Neuron (in vitro differentiated cells): ENCODE results near the gene ALG8.
A peak's percentile ranks its signal among the peaks of the same experiment; 100 is the strongest.
"Not testable (repeated sequence)": the region's sequence is repeated elsewhere in the genome, so short reads cannot be mapped to it uniquely, and the experiment has no call there.

Experiments used
- H2AFZ ChIP-seq: one replicate; pipeline ENCODE4 v1.6.1; 2013; ENCODE audit warnings: low read depth, mild to moderate bottlenecking, inconsistent platforms, low read length, moderate library complexity
- H3K27me3 ChIP-seq: one replicate; pipeline ENCODE4 v1.6.1; 2013; ENCODE audit warnings: low read length; ENCODE audit not compliant: insufficient read depth
- H3K36me3 ChIP-seq: one replicate; pipeline ENCODE4 v1.6.1; 2013; ENCODE audit warnings: low read length; ENCODE audit not compliant: insufficient read depth
- H3K4me1 ChIP-seq: one replicate; pipeline ENCODE4 v1.6.1; 2013; ENCODE audit warnings: low read length; ENCODE audit not compliant: insufficient read depth
- H3K4me3 ChIP-seq: 2 replicates; pipeline ENCODE4 v1.5.1; 2013; ENCODE audit warnings: mild to moderate bottlenecking, low read length, moderate library complexity
- H3K9me3 ChIP-seq: one replicate; pipeline ENCODE4 v1.6.1; 2013; ENCODE audit warnings: low read length

ALG8 gene

DNA sequence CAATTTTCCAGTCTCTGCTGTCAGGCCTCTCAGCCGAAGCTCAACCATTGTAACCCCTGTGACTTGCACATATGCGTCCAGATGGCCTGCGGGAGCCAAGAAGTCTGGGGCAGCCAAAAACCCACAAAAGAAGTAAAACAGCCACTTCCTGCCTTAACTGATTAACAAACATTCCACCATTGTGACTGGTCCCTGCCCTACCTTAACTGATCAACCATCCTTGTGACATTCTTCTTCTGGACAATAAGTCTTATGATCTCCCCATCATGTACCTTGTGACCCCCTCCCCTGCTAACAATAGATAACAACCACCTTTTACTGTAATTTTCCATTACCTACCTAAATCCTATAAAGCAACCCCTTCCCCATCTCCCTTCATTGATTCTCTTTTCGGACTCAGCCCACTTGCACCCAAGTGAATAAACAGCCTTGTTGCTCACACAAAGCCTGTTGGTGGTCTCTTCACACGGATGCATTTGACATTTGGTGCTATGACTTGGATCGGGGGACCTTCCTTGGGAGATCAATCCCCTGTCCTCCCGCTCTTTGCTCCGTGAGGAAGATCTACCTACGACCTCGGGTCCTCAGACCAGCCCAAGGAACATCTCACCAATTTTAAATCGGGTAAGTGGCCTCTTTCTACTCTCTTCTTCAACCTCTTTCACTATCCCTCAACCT lies 58.5 kb downstream of the ALG8 start:
- H3K27me3 ChIP-seq: no peaks in the 10 kb centered on the region
- no peak overlapping the region for H3K4me3 ChIP-seq
- H2AFZ ChIP-seq: no peak overlapping the region
- H3K4me1 ChIP-seq: peaks cover 25% of the 10 kb centered on the region
- H3K9me3 ChIP-seq: no peaks in the 10 kb centered on the region
- peaks cover 15% of the 10 kb centered on the region for H3K36me3 ChIP-seq

DNA sequence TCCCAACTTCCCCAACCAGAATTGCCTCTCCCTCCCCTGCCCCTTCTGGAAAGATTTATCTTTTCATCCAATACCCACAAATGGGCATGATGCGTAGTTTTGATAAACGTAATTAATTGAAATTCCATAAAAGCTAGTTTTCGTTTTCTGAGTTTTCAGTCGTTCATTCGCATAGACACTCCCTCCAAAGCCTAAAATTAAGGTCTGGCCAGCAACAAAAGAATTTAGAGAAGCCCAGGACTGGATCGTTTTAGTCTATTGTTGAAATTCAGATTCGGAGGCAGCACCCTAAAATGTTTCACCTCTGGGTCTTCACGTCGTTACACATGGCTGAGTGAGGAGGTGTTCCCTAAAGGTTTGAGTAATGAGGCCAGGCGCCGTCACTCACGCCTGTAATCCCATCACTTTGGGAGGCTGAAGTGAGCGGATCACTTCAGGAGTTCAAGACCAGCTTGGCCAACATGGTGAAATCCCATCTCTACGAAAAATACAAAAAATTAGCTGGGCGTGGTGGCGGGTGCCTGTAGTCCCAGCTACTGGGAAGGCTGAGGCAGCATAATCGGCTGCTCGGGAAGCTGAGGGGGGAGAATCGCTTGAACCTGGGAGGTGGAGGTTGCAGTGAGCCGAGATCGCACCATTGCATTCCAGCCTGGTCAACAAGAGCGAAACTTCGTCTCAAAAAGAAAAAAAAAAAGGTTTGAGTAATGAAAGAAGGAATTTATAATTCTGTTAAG lies 59.2 kb downstream of the ALG8 start:
- peaks cover 17% of the 10 kb centered on the region for H3K36me3 ChIP-seq
- H3K27me3 ChIP-seq: no peaks in the 10 kb centered on the region
- peak overlapping the region; percentile 92 for H2AFZ ChIP-seq
- H3K4me1 ChIP-seq: peaks cover 25% of the 10 kb centered on the region
- no peaks in the 10 kb centered on the region for H3K9me3 ChIP-seq
- peak overlapping the region; percentile 93 for H3K4me3 ChIP-seq

DNA sequence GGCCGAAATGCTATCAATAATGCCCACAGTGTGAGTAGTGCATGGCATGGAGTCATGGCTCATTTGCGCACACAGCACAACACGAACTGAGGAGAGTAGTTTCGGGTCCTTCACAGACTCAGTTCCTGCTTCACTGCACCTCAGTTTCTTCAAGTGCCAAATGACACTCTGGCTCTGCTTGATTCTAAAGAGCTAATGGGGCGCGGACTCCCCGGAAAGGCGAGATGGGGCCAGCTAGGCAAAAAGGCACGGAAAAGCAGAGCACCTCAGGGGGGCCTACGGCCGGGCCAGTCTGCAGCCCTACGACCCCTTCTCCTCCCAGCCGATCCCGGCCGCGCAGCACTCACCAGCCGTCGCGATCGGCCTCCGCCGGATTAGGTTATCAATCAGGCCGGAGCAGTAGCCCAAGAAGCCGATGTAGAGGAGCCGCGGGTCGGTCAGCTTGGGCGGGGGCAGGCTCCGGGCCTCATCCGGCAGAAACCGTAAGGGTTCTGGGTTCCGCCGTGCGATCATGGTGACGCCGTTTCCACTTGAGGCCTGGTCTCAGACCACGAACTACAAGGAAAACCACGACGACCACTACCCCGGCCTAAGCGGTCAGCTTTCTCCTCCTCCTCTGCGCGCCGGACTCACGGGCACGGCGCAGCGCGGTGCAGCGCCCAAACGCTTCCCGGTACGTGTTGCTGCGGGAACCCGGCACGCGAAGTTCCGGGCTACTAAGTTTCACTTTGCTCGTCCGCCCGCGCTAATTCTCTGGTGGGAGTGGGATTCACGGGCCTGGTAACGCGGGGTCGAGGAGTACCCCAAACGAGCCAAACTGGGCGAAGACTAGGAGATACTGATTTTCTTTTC lies 60.0 kb downstream of the ALG8 start, which contains the start of gene NDUFC2:
Gene NDUFC2 (minus strand): TSS at position 631 of the 852 bp plus-strand sequence. CDS start 118 bp downstream, at position 513.
- Histone ChIP-seq H3K27me3 (no peaks in the 10 kb centered on the region), H3K4me1 (peaks cover 25% of the 10 kb centered on the region), H3K9me3 (no peaks in the 10 kb centered on the region), H3K36me3 (peaks cover 17% of the 10 kb centered on the region), H3K4me3 (peak within 1 kb of the TSS; percentile 93), H2AFZ (peak within 1 kb of the TSS; percentile 92)

DNA sequence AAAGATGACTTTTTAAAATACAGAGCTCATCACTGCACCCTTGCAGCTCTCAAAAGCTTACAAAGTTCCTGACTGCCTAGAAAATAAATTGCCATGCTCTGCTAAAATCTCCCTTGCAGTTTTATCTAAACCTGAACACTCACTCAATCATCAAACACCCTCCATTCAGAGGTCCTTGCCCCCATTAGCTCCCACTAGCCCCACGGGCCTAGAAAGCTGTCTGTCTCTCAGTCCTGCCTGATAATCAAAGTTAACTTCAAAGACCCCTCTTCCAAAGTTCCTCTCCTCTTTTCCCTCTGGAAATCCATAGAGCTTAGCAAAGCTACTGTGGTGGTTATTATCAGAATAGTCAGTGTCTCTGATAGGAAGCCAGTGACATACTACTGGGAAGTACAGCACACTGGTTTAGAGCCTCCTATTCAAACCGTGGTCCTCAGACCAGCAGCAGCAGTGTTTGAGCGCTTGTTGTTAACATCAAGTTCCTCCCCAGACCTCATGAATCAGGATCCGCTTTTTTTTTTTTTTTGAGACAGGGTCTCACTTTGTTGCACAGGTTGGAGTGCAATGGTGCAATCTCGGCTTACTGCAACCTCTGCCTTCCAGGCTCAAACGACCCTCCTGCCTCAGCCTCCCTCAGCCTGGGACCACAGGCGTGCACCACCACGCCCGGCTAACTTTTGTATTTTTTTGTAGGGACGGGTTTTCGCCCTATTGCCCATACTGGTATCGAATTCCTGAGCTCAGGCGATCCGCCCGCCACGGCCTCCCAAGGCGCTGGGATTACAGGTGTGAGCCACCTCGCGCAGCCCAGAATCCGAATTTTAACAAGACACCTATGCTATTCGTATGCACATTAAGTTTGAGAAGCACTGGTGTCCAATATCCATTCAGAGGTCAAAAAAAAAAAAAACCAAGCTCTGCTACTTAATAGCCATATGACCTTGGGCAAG lies 60.9 kb downstream of the ALG8 start:
- no peaks in the 10 kb centered on the region for H3K27me3 ChIP-seq
- H3K4me1 ChIP-seq: peaks cover 25% of the 10 kb centered on the region
- no peak overlapping the region for H2AFZ ChIP-seq
- peaks cover 17% of the 10 kb centered on the region for H3K36me3 ChIP-seq
- peak overlapping the region; percentile 93 for H3K4me3 ChIP-seq
- no peaks in the 10 kb centered on the region for H3K9me3 ChIP-seq

DNA sequence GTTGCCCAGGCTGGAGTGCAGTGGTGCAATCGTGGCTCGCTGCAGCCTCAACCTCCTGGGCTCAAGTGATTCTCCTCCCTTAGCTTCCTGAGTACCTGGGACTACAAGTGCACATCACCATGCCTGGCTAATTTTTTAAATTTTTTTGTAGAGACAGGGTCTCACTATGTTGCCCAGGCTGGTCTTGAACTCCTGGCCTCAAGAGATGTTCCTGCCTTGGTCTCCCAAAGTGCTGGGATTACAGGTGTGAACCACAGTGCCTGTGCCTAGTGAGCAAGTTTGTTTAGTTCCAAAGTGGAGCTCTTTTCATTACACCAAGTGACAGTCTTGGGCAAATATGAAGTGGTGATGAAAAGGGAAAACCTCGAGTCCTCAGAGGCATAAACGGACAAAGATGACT lies 61.8 kb downstream of the ALG8 start:
- H2AFZ ChIP-seq, H3K27me3 ChIP-seq, H3K9me3 ChIP-seq: not testable (repeated sequence)
- H3K4me1 ChIP-seq: peaks cover 18% of the 10 kb centered on the region
- H3K36me3 ChIP-seq: peaks cover 22% of the 10 kb centered on the region
- peak overlapping the region; percentile 93 for H3K4me3 ChIP-seq

DNA sequence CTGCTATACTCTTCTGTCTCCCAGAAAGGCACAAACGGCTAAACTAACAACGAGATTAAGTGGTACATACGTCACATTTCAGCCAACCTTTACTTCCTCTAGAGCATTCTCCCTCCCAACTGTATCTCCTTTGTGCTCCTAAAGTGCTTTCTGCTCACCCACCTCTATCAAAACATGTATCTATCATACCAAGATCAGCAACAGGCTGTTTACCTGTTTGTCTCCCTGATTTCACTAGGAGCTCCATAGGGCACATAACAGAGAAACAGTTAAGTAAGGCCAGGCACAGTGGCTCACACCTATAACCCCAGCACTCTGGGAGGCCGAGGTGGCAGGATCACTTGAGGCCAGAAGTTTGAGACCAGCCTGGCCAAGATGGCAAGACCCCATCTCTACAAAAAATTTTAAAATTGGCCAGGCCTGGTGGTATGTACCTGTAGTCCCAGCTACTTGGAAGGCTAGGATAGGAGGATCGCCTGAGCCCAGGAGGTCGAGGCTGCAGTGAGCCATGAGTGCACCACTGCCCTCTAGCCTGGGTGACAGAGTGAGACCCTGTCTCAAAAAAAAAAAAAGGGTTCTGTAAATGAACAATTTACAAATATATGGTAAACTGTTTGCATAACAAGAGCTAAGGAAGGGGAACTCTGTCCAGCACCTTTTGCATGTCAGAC lies 62.6 kb downstream of the ALG8 start:
- Histone ChIP-seq H3K27me3 (no peaks in the 10 kb centered on the region), H3K36me3 (peaks cover 27% of the 10 kb centered on the region), H2AFZ (no peak overlapping the region), H3K9me3 (no peaks in the 10 kb centered on the region), H3K4me1 (peaks cover 18% of the 10 kb centered on the region), H3K4me3 (no peak overlapping the region)

DNA sequence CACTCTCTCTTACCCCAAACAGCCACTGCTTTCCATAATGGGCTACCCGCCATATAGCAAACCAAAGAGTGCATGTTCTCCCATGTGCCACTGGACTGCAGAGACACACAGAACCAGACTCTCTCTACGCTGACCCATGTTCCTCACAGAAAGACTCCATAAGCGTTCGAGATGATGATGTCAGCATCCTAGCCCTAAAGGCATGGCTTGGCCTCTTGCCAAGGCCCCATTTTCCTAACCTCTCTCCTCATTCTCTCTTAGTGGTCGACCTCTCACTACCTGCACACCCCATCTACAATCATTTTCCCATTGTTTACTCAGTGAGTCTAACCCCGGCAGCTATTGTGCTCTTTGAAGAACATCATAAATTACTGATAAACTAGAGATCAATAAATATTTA lies 64.7 kb downstream of the ALG8 start:
- H3K36me3 ChIP-seq: peaks cover 47% of the 10 kb centered on the region
- H3K4me3 ChIP-seq: no peak overlapping the region
- no peaks in the 10 kb centered on the region for H3K27me3 ChIP-seq
- H3K4me1 ChIP-seq: peaks cover 14% of the 10 kb centered on the region
- H2AFZ ChIP-seq: no peak overlapping the region
- no peaks in the 10 kb centered on the region for H3K9me3 ChIP-seq

DNA sequence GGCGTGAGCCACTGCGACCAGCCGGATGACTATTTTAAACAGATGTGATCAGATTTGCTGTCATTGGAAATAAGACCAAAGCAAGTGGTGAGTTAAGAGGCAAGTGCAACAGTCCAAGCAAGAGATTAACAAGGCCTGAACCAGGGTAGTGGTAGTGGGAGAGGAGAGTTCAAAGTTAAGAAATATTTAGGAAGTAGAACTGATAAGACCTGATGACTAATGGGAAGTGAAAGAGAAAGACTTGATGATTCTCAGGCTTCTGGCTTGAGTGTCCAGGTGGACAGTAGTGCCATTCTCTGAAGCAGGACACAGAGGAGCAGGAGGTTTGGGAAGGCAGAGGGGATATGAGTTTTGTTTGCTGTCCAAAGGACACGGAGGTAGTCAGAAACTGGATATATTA lies 67.0 kb downstream of the ALG8 start:
- Histone ChIP-seq H3K4me3 (no peak overlapping the region), H3K4me1 (no peaks in the 10 kb centered on the region), H3K36me3 (peaks cover 58% of the 10 kb centered on the region), H3K27me3 (no peaks in the 10 kb centered on the region), H2AFZ (no peak overlapping the region), H3K9me3 (no peaks in the 10 kb centered on the region)

DNA sequence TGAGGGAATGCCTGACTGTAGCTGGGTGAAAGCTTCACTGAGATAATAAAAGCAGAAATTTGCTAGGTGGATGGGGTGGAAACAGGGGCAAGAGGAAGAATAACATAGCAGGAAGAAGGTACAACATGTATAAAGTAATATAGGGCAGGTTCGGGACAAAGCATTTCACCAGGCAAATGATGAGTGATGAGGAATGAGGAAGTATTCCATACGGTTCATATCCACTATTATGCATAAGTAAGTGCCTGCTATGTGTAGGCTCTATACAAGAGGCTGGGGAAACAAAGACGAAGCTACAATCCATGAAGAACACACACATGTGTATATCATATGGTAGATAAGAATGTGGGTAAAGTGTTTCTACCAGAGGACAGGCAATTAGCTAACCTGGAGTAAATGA lies 67.7 kb downstream of the ALG8 start:
- Histone ChIP-seq H3K27me3 (no peaks in the 10 kb centered on the region), H3K4me3 (no peak overlapping the region), H3K4me1 (no peaks in the 10 kb centered on the region), H3K36me3 (peaks cover 53% of the 10 kb centered on the region), H2AFZ (no peak overlapping the region), H3K9me3 (no peaks in the 10 kb centered on the region)

DNA sequence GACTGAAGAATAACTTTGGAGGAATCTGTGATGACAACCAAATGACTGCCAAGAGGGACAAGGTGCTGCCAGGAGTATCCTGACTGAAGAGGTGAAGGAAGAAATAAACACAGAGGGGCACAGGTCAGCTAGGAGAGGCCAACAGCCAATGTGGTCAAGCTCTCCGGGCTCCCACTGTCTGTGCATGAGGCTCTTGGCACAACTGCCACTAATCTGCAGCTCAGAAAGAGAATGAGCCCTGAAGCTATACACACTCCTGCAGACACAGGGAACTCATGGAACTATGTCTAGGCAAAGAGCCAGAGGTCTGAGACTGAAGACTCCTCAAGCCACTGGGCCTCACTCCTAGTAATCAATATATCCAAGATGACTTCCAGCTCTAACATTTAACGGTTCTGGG lies 68.8 kb downstream of the ALG8 start:
- H3K27me3 ChIP-seq: no peaks in the 10 kb centered on the region
- H3K36me3 ChIP-seq: peaks cover 48% of the 10 kb centered on the region
- no peaks in the 10 kb centered on the region for H3K9me3 ChIP-seq
- H3K4me3 ChIP-seq: no peak overlapping the region
- no peaks in the 10 kb centered on the region for H3K4me1 ChIP-seq
- H2AFZ ChIP-seq: no peak overlapping the region

DNA sequence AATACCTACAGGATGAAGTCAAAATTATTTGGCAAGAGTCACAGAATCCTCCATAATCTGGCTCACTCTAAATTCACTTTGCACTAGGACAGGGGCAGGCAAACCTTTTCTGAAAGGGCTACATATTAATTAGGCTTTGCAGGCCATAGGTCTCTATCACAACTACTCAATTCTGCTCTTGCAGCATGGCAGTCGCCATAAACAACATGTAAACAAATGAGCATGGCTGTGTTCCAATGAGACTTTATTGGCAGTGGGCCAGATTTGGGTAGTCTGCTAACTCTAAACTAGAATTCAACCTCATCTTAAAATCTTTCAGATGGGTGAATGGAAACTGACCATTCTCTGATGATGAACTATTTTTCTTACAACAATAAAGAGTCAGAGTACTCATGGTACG lies 70.0 kb downstream of the ALG8 start:
- no peaks in the 10 kb centered on the region for H3K9me3 ChIP-seq
- H3K27me3 ChIP-seq: no peaks in the 10 kb centered on the region
- H3K4me3 ChIP-seq: no peak overlapping the region
- H3K4me1 ChIP-seq: no peaks in the 10 kb centered on the region
- H3K36me3 ChIP-seq: peaks cover 48% of the 10 kb centered on the region
- H2AFZ ChIP-seq: no peak overlapping the region

DNA sequence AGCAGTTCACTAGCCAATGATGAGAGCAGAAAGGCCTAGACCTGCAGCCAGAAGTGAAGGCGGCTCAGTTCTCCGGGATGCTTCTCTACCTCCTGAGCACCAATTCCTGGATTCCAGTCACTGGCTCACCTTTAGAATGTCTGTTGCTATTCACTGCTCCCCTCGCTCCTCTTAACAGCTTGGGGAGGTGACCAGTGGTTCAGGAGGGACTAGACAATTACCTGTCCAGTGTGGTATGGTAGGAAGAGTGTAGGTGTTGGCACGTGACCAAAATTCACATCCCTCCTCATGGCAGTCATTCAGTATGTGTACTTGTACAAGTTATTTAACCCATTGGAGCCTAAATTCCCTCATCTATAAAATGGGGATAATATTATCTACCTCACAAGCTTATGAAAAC lies 71.7 kb downstream of the ALG8 start:
- peaks cover 44% of the 10 kb centered on the region for H3K36me3 ChIP-seq
- H3K4me1 ChIP-seq: no peaks in the 10 kb centered on the region
- H3K27me3 ChIP-seq: no peaks in the 10 kb centered on the region
- no peaks in the 10 kb centered on the region for H3K9me3 ChIP-seq
- H2AFZ ChIP-seq: no peak overlapping the region
- H3K4me3 ChIP-seq: no peak overlapping the region
